HG03442 (cell line): ENCODE data around the gene STX1A.
A peak's percentile ranks its signal among the peaks of the same experiment; 100 is the strongest.

Source experiments
- ATAC-seq: cut with Tn5 transposase; IDR thresholded peaks from one replicate; pipeline ENCODE4 v1.9.1; 2021; ENCODE audit warnings: mild to moderate bottlenecking, moderate library complexity; ENCODE audit not compliant: unreplicated experiment

Gene STX1A

GRCh38 chr7:73718905-73719805 is at the start of gene STX1A:
Gene STX1A, minus strand, starts transcription at chr7:73719669. Its CDS starts 38 bp downstream, at chr7:73719631.
- peak; percentile 49 for ATAC-seq

DNA sequence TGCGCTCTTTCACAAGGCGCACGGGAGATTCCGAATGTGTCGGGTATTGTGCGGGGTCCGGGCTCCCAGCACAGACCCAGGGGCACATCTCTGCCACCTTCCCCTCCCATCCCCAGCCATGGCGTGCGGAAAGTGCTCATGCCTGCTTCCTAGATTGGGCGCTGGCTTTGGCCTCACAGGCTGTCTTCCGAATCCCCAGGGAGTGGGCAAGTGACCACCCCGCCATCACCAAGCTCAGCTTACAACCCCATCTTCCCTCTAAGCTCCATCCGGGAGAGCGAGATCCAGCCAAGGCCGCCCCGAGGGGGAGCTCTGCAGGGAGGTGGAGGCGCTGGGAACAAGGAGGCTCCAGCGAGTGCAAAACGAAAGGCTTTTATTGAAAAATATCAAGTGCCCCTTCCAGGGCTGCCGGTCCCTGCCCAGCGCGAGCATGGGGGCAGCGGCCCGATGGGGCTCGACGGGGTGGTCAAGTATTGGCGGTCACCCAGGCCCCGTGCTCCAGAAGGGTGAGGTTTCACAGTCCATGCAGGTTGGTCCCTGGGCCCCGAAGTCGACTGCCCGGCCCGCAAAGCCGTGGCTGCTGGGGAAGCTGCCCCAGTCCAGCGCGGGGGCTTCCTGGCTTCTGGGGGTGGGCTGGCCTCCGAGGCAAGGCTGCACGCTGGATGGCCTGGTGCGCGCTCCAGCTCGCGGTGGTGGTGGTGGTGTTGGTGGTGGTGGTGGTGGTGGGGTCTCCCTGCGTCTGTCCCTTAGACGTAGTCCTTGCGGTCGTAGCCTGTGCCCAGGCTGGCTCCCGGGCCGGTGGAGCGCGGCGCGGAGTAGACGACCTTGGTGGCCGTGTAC is 49.4 kb upstream of the STX1A start:
- no peak for ATAC-seq

DNA sequence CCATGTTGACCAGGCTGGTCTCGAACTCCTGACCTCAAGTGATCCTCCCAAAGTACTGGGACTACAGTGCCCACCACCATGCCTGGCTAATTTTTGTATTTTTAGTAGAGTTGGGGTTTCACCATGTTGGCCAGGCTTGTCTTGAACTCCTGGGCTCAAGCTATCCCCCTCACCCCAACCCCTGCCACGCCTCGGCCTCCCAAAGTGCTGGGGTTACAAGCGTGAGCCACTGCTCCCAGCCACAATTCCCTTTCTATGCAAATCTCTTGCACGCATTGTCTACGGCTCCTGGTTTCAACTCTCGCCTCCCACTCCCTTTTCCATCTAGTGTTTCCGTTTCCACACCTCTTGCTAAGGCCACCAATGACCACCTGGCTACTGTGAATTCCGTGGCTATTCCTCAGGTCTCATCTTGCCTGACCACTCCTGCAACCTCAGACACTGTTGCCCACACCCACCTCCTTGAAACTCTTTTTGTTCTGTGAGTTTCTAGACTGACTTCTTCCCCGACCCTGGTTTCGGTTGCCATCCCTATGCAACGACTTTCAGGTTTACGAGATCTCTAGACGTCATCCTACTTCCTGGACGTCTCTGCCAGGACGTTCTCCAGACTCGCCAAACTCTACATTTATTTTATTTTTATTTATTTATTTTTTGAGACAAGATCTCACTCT is 47.2 kb upstream of the STX1A start:
- ATAC-seq = no peak

DNA sequence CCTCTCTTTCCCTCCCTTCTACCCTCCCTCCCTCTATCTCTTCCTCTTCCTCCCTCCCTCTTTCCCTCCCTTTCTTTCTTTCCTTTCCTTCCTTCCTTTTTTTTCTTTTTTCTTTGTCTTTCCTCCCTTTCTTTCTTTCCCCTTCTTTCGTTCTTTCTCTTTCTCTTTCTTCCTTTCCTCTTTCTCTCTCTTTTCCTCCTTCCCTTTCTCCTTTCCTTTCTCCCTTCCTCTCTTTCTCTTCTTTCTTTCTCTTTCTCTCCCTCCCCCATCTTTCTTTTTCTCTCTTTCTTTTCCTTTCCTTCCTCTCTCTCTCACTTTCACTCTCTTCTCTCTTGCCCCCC is 43.2 kb upstream of the STX1A start:
- no peak for ATAC-seq

GRCh38 chr7:73761854-73762658 is 42.6 kb upstream of the STX1A start:
- ATAC-seq = no peak

DNA sequence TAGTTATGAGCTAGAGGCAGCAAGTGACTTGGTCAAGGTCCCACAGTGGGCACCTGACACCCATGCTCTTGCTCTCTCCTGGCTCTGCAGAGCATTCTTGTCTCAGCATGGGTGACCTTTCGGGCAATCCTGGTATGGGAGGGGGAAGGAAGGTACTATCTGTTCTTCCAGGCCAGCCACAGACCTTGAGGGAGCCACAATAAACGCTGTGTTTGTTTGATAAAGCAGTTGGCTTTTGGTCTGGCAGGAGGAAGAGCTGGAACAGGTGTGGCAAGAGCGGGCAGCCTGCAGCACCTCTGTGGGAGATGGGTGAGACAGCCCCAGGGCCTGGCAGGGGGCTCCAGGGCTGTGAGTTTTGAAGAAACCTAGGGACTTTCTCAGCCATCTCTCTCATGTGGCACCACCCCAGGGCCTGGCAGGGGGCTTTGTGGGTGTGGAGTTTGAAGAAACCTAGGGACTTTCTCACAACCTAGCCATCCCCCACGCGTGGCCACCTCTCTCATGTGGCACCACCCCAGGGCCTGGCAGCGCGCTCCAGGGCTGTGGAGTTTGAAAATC is 39.2 kb upstream of the STX1A start:
- no peak for ATAC-seq

DNA sequence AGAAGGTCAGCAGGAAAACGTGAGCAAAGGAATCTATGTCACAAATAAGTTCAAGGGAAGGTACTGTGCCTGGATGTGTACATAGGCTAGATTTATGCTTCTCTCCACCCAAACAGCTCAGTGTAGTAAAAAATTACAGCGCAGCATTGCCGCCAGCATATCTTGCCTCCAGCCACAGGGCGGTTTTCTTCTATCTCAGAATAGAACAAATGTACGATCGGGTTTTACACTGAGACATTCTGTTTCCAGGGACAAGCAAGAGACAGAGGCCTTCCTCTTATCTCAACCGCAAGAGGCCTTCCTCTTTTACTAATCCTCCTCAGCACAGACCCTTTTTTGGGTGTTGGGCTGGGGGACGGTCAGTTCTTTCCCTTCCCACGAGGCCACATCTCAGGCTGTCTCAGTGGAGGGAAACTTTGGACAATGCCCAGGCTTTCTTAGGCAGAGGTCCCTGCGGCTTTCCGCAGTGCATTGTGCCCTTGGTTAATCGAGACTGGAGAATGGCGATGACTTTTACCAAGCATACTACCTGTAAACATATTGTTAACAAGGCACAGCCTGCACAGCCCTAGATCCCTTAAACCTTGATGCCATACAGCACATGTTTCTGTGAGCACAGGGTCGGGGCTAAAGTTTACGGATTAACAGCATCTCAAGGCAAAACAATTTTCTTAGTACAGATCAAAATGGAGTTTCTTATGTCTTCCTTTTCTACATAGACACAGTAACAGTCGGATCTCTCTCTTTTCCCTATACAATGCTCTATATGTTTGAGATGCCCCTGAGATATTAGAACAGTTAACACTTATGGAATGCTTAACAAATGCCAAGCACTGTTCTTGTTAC is 30.7 kb upstream of the STX1A start:
- no peak for ATAC-seq

DNA sequence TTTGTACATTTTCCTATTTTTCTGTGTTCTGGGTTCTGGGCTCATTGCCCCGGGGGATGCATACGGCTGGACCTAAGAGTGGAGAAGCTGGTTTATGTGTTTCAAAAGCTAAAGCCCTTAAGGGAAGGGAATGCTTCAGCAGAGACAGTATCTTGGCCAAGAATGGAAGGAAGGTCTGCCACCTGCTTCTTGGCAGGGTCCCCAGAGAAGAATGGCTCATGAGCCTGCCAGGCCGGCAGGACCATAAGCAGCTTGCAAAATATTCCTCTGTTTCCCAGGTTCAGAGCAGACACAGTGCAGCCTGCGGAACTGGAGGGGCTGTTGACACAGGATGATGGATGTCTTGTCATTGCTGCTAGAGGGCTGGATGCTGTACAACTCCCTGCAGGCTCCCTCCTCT is 26.9 kb upstream of the STX1A start:
- no peak for ATAC-seq

GRCh38 chr7:73742753-73743641 is 23.5 kb upstream of the STX1A start:
- ATAC-seq = no peak

GRCh38 chr7:73742338-73742752 is 22.9 kb upstream of the STX1A start:
- no peak for ATAC-seq

GRCh38 chr7:73741600-73741999 is 22.1 kb upstream of the STX1A start:
- no peak for ATAC-seq

DNA sequence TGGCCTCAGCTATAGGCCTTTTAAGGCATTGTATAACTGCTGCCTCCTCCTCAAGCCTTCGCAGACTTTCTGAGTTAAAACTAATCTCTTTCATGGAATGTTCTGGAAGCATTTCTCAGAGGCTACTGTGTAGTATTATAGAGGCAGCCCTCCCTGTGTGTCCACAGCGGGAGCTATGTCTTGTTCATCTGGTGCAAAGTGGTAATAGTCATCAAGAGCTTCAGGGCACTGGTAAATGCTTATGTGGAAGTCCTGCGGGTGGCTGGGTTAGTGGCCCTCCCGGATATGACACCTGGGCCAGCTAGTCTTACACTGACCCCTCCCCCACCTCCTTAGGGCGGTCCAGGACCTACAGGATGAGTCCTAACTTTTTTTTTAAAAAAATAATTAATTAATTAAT is 21.3 kb upstream of the STX1A start:
- no peak for ATAC-seq

GRCh38 chr7:73740212-73740611 is 20.7 kb upstream of the STX1A start:
- ATAC-seq = no peak

GRCh38 chr7:73739387-73739767 is 19.9 kb upstream of the STX1A start:
- ATAC-seq = no peak

GRCh38 chr7:73738612-73739386 is 19.3 kb upstream of the STX1A start, which contains the start of gene ABHD11:
Gene ABHD11, minus strand, starts transcription at chr7:73738802. Its CDS starts 32 bp downstream, at chr7:73738770.
- peak; percentile 80 for ATAC-seq

DNA sequence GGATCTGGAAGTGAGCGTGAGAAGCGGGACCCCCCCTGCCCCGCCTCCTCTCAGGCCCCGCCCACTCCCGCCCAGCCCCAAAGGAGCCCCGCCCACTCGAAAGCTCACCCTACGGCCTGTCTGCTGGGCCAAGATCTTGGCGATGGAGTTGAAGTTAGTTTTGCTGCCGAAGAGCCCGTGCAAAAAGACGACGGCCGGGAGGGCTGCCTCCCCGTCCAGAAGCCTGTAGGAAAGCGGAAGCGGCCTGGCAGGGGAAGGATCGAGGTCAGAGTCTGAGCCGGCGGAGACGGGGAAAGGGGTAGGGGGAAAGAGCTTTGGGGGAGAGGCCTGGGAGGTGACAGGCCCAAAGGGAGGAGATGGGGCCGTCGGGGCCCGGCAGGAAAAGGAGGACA is 18.7 kb upstream of the STX1A start:
- peak; percentile 4 for ATAC-seq

GRCh38 chr7:73737491-73738219 is 18.2 kb upstream of the STX1A start:
- ATAC-seq = no peak
